ENCODE results near the gene PRKAG3.

Gene PRKAG3

GRCh38 chr2:218837495-218837894, 5.9 kb upstream of the PRKAG3 start:
- DNase-seq: no peak

- no peak for DNase-seq
Measured at GRCh38 chr2:218834685-218835084, 3.1 kb upstream of the PRKAG3 start.

- DNase-seq: no peak
Measured at GRCh38 chr2:218833023-218833609, 1.5 kb upstream of the PRKAG3 start.

GRCh38 chr2:218832520-218832919, 917 bp upstream of the PRKAG3 start:
- DNase-seq: no peak

GRCh38 chr2:218832081-218832480, 478 bp upstream of the PRKAG3 start:
- DNase-seq: no peak

GRCh38 chr2:218830526-218831306, 887 bp downstream of the PRKAG3 start:
- no peak for DNase-seq

GRCh38 chr2:218829868-218830451, 1.6 kb downstream of the PRKAG3 start:
- no peak for DNase-seq

- DNase-seq: no peak
Measured at GRCh38 chr2:218828477-218828778, 3.2 kb downstream of the PRKAG3 start.

GRCh38 chr2:218827701-218828476, 3.7 kb downstream of the PRKAG3 start:
- no peak for DNase-seq

- no peak for DNase-seq
Measured at GRCh38 chr2:218826791-218827190, 4.8 kb downstream of the PRKAG3 start.

- DNase-seq: no peak
Measured at GRCh38 chr2:218824004-218824403, 7.6 kb downstream of the PRKAG3 start.

- no peak for DNase-seq
Measured at GRCh38 chr2:218823196-218823855, 8.3 kb downstream of the PRKAG3 start.

GRCh38 chr2:218822622-218823021, 9.0 kb downstream of the PRKAG3 start:
- DNase-seq: peak; percentile 6

- DNase-seq: no peak
Measured at GRCh38 chr2:218821605-218822211, 9.9 kb downstream of the PRKAG3 start.

GRCh38 chr2:218820746-218821369, 10.7 kb downstream of the PRKAG3 start:
- DNase-seq: no peak

- no peak for DNase-seq
Measured at GRCh38 chr2:218819093-218819492, 12.5 kb downstream of the PRKAG3 start.

GRCh38 chr2:218816561-218817011, 15.0 kb downstream of the PRKAG3 start:
- no peak for DNase-seq

- no peak for DNase-seq
Measured at GRCh38 chr2:218815649-218816048, 16.0 kb downstream of the PRKAG3 start.

GRCh38 chr2:218815244-218815637, 16.4 kb downstream of the PRKAG3 start:
- DNase-seq: no peak

GRCh38 chr2:218814540-218815243, 16.9 kb downstream of the PRKAG3 start:
- no peak for DNase-seq

GRCh38 chr2:218813771-218814460, 17.7 kb downstream of the PRKAG3 start:
- DNase-seq: no peak
